ENCODE data around the gene TRIM56. TPM values are rescaled to one million over a fixed set of nuclear protein-coding genes. Genes with fewer than 3 reads are reported as not detected.
A peak's percentile ranks its signal among the peaks of the same experiment; 100 is the strongest.

Gene TRIM56
- total and polyA plus RNA-seq, 2 of the 13 experiments (the other 11 are each of a cell fraction or from before 2014, with no cell fraction given): 3.2 to 7.1 TPM

DNA sequence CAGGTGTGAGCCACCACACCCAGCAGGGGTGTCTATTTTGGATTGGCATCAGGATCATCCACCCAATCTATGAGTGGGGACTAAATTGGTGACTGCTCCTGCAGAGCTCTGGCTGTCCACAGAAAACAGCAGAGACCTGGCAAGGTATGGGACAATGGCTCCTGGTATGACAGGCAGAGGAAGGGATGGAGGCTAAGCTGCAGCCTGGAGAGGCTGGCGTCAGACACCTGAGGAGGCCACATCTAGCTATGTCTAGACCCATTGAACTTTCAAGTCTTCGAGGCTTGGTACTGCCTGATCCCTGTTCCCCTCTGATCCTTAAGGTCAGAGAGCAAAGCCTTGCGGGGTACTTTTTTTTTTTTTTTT, 38.4 kb downstream of the TRIM56 start:
- ChIA-PET POLR2A (interaction anchor here (0.8 to 4.1 kb wide), 16 partner anchors 11 to 249 kb away, joined by 4 to 68 read pairs (median 18); partner anchors contain the start of genes FIS1, PLOD3, SRRT and TRIM56), CTCF (ENCODE audit: low intra/inter-chr PET ratio, low total read pairs) (no interaction called here)
- no peaks in the 10 kb centered on the region for H3K9me3 ChIP-seq (ENCODE audit: low read length)
- H3K27me3 ChIP-seq (ENCODE audit: control insufficient read depth in 1 of 2, insufficient read depth in 2 of 2, low read length in 2 of 2): no peaks in the 10 kb centered on the region; a peak in 1 of 5 replicates
- peak overlapping the region; percentile 94 for H3K4me2 ChIP-seq (ENCODE audit: low read depth, low read length)
- BruUV-seq (replicated peaks): no TSS peak
- peaks cover 86% of the 10 kb centered on the region for H3K4me1 ChIP-seq (ENCODE audit: insufficient read depth, low read length)
- WGBS (ENCODE audit: low lambda C conversion rate): 53% methylated on average over 3 of the region's 3 CpGs
- H3K4me3 ChIP-seq (replicated peaks in 1 of 3; ENCODE audit: insufficient read depth in 1 of 3, low read depth in 2 of 3, low read length in 3 of 3): peak overlapping the region in 2 of 3 experiments; percentile 30 to 68; a peak in 3 of 6 replicates
- peaks cover 12% of the 10 kb centered on the region for H3K79me2 ChIP-seq (ENCODE audit: insufficient read depth, low read length)
- peak overlapping the region; percentile 89 for H3K9ac ChIP-seq (ENCODE audit: insufficient read depth, low read depth, low read length)
- intact Hi-C loops (cut with micrococcal nuclease; ENCODE audit: unreplicated experiment): no loop called here
- TF ChIP-seq KAT7 (CRISPR knock-in tag; IDR thresholded peaks at IDR 0.05; ENCODE audit: borderline replicate concordance) (no peak), ZNF460 (CRISPR knock-in tag; IDR thresholded peaks at IDR 0.05; ENCODE audit: borderline replicate concordance) (0 out of 2 replicates have a peak, but pooled peaks have one; percentile 14), ZNF883 (CRISPR knock-in tag; IDR thresholded peaks at IDR 0.05; ENCODE audit: not compliant biosample characterization) (peak; percentile 65), TCF12 (IDR thresholded peaks at IDR 0.05) (no peak), TCF12 (CRISPR knock-in tag; IDR thresholded peaks at IDR 0.05) (0 out of 2 replicates have a peak, but pooled peaks have one; percentile 14), ZNF687 (CRISPR knock-in tag; IDR thresholded peaks at IDR 0.05) (peak; percentile 29), RARA (CRISPR knock-in tag; IDR thresholded peaks at IDR 0.05) (no peak), POGZ (CRISPR knock-in tag; IDR thresholded peaks at IDR 0.05) (0 out of 2 replicates have a peak, but pooled peaks have one; percentile 4), UBTF (CRISPR knock-in tag; IDR thresholded peaks at IDR 0.05) (peak; percentile 5; the same call in 1 of the 2 replicates), ZIK1 (CRISPR knock-in tag; IDR thresholded peaks at IDR 0.05; ENCODE audit: borderline replicate concordance, low read depth) (0 out of 2 replicates have a peak, but pooled peaks have one; percentile 2)
- peaks cover 17% of the 10 kb centered on the region; the same call in 1 of the 2 replicates for H4K20me1 ChIP-seq (ENCODE audit: insufficient read depth, low read length)
- in situ Hi-C loops (cut with HindIII; ENCODE audit: extremely low pct_ligation_motif_present, low pct_unique_long_range_greater_than_20kb): no loop called here
- DNase-seq (ENCODE audit: low spot score): no peak
- H3K36me3 ChIP-seq (replicated peaks in 1 of 2; ENCODE audit: control insufficient read depth in 1 of 2, insufficient read depth in 2 of 2, low read length in 2 of 2): peaks cover 0 to 8% of the 10 kb centered on the region in 2 experiments; a peak in 2 of 5 replicates
- ATAC-seq: no peak
- peak overlapping the region; percentile 99 for H3K27ac ChIP-seq (ENCODE audit: extremely low read length, insufficient read depth, low read length)
- H2AFZ ChIP-seq (ENCODE audit: low read length): no peak overlapping the region
- no peak for FAIRE-seq
